HG02610 (cell line): ENCODE results near the gene DEFB114.
"Not testable (repeated sequence)": the region's sequence is repeated elsewhere in the genome, so short reads cannot be mapped to it uniquely, and the experiment has no call there.

ENCODE experiments used
- ATAC-seq: cut with Tn5 transposase; IDR thresholded peaks from one replicate; pipeline ENCODE4 v1.9.1; 2021; ENCODE audit warnings: mild to moderate bottlenecking, moderate library complexity; ENCODE audit not compliant: unreplicated experiment

Gene DEFB114

DNA sequence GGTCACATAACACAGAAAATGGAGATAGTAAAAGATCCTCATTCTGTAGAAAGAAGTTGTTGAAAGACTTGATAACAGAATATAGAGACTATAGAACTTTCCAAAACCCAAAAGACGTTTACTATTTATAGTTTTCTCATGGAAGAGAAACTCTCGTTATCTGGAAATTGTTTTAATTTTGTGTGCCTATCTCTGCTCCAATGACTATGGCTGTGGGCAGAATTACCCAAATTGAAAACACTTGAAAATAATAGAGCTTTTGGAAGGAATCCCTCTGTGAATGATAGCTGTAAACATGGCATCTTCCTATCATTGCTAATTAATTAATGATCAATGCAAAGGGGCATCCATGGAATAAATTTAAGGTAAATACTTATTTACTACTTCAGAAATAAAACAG, at the start of gene DEFB114:
Gene DEFB114 (minus strand): TSS at position 101 of the 400 bp plus-strand sequence. CDS start 59 bp downstream, at position 42.
- no peak for ATAC-seq

GRCh38 chr6:50007819-50008218, 43.9 kb upstream of the DEFB114 start:
- ATAC-seq = no peak

GRCh38 chr6:50003139-50003538, 39.2 kb upstream of the DEFB114 start:
- no peak for ATAC-seq

GRCh38 chr6:49995278-49995677, 31.3 kb upstream of the DEFB114 start:
- ATAC-seq = no peak

DNA sequence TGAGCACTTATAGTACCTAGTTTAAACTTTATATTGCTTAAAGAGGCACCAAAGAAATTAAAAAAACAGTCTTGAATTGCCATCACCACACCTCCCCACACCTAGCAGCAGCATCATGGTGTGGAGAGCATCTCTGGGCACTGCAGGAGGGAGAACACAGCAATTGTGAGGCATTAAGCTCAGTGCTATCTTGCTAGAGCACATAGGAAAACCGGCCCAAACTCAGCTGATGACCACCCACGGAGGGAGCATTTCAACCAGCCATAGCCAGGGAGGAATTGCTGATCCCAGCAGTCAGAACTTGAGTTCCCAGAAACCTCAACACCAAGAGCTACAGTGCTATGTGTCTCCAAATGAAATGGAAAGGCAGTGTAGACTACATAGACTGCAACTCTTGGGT, 24.9 kb upstream of the DEFB114 start:
- no peak for ATAC-seq

GRCh38 chr6:49987749-49988148, 23.8 kb upstream of the DEFB114 start:
- no peak for ATAC-seq

DNA sequence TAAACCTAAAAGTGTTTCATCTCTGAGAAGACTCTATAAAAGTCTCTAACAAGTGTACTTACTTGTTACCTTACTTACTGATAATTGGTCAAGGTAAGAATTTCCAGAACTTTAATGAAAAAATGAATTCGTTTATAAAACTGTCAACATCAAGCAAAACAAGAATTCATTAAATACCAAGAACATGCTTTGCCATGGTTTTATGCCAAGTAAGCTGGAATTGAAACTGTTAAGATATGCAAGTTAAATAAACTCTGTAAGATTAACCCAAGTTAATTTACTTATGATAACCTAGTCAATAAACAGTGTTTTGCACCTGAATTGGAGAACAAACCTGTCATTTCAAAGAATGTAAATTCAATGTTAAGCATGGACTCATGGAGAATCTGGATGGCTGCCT, 22.6 kb upstream of the DEFB114 start:
- no peak for ATAC-seq

DNA sequence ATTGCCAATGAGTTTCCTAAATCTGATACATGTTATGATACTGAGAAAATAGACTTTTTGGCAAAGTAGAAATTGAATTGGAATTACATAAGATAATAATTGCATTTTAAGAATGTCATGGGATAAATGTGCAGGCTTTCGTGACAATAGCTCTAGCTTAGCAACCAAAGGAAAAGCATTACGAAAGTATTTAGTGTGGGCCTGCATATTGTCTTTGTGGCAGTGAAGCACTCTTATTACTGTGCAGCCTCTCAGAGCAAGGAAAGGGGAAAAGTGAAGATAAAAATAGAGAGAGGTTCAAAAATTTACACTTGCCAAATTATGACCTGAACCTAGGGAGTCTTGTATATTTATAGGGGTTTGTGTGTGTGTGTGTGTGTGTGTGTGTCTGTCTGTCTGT, 18.1 kb upstream of the DEFB114 start:
- no peak for ATAC-seq

DNA sequence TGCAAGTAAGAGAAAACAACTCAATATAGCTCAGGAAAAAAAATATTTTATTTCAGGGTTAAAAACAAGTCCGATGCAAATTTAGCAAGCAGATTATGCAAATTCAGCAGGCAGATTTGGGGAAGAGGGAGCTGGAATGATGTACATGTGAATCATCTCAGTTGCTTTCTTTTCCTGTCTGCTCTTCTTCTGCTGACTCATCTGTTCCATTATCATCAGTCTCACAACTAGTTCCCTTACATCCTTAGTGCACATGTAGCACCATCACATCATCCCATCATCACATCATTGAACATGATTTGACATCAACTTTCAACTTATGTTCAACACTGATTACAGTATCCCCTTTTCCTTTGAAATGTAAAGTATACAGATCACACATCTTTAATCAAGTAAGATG, 16.9 kb upstream of the DEFB114 start:
- peak; percentile 59 for ATAC-seq

GRCh38 chr6:49979584-49979983, 15.6 kb upstream of the DEFB114 start:
- ATAC-seq = peak; percentile 64

- ATAC-seq = peak; percentile 36
These were observed 14.6 kb upstream of the DEFB114 start for GRCh38 chr6:49978332-49979226.

DNA sequence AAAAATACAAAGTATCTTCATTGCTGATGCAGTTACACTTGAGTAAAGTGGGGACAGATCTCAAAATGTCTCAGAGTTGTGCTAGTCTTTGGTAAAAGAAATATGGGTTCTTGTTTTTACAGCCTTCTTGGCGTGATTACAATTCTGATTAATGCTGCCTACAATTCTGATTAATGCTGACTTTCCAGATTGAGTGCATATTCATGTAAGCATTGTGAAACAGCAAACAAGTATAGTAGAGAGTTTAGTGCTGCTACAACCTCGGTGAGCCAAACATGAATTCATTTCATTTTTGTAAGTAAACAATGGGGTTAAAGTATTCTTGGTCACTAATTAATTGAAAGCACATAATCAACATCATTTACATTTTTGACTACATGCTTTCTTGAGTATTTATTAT, 5.6 kb upstream of the DEFB114 start, which contains the start of gene DEFB113:
Gene DEFB113 (minus strand): TSS at position 21 of the 400 bp plus-strand sequence. CDS start 0 bp downstream, at position 21.
- ATAC-seq = no peak

GRCh38 chr6:49966823-49967222, 2.9 kb upstream of the DEFB114 start:
- no peak for ATAC-seq

- no peak for ATAC-seq
These were observed 2.4 kb upstream of the DEFB114 start for GRCh38 chr6:49966334-49966733.

- ATAC-seq = no peak
These were observed 5.8 kb downstream of the DEFB114 start for GRCh38 chr6:49958180-49958579.

- ATAC-seq = no peak
These were observed 8.1 kb downstream of the DEFB114 start for GRCh38 chr6:49955847-49956246.

GRCh38 chr6:49951926-49952325, 12.0 kb downstream of the DEFB114 start:
- ATAC-seq = no peak

GRCh38 chr6:49950415-49950751, 13.6 kb downstream of the DEFB114 start:
- no peak for ATAC-seq

DNA sequence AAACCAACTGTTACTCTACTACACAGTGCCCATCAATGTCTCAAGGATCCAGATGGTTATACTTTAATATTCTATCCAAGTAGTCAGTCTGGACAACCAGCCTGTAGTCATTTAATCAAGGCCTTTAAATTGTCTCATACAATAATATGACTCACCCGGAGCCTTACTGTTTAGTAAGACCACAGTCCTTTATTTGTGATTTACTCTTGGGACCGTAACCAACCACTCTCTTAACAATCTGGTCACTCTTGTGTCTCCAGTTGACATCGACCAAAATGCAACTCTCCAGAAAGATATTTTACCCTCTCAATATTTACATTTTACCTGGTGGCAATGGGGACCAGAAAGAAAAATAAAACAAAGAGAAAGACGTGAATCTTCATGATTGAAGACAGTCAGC, 14.9 kb downstream of the DEFB114 start:
- no peak for ATAC-seq

GRCh38 chr6:49946835-49947234, 17.1 kb downstream of the DEFB114 start:
- no peak for ATAC-seq

DNA sequence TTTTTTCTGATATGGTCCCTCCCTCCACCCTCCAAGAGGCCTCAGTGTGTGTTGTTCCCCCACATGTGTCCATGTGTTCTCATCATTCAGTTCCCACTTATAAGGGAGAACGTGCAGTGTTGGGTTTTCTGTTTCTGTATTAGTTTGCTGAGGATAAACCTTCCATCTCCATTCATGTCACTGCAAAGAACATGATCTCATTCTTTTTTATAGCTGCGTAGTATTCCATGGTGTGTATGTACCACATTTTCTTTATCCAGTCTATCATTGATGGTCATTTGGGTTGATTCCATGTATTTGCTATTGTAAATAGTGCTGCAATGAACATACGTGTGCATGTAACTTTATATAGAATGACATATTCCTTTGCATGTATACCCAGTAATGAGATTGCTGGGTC, 19.9 kb downstream of the DEFB114 start:
- ATAC-seq = not testable (repeated sequence)

GRCh38 chr6:49939993-49940498, 23.9 kb downstream of the DEFB114 start:
- no peak for ATAC-seq
